ENCODE measurements around the gene ABL1.

The ABL1 gene

GRCh38 chr9:130854092-130854491 lies 19.0 kb downstream of the ABL1 start:
- no peak for DNase-seq

DNA sequence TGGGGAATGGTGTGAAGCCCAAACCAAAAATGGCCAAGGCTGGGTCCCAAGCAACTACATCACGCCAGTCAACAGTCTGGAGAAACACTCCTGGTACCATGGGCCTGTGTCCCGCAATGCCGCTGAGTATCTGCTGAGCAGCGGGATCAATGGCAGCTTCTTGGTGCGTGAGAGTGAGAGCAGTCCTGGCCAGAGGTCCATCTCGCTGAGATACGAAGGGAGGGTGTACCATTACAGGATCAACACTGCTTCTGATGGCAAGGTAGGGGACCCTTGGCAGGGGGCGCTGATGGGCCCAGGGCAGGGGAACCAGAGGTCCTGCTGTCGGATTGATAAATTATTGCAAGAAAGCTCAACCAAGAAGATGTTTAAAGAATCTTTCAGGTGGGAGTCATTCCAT lies 19.8 kb downstream of the ABL1 start:
- no peak for DNase-seq

DNA sequence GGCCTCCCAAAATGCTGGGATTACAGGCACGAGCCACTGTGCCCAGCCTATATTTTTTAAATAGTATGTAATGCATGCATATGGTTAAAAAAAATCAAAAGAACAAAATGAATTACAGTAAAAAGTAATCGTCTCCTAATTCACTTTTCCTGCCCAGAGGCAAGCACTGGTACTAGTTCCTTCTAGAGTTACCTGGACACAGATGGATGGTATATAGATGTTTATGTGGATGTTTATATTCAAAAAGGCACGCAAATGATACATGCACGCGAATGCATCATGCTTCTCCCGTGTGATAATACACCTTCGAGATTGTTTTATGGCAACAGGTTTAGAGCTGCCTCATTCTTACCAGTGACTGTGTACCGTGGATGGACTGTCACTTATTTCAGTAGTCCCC lies 21.4 kb downstream of the ABL1 start:
- no peak for DNase-seq

- DNase-seq, result no peak
These were observed 23.0 kb downstream of the ABL1 start for GRCh38 chr9:130857864-130858738.

- no peak for DNase-seq
These were observed 24.0 kb downstream of the ABL1 start for GRCh38 chr9:130858739-130859705.

DNA sequence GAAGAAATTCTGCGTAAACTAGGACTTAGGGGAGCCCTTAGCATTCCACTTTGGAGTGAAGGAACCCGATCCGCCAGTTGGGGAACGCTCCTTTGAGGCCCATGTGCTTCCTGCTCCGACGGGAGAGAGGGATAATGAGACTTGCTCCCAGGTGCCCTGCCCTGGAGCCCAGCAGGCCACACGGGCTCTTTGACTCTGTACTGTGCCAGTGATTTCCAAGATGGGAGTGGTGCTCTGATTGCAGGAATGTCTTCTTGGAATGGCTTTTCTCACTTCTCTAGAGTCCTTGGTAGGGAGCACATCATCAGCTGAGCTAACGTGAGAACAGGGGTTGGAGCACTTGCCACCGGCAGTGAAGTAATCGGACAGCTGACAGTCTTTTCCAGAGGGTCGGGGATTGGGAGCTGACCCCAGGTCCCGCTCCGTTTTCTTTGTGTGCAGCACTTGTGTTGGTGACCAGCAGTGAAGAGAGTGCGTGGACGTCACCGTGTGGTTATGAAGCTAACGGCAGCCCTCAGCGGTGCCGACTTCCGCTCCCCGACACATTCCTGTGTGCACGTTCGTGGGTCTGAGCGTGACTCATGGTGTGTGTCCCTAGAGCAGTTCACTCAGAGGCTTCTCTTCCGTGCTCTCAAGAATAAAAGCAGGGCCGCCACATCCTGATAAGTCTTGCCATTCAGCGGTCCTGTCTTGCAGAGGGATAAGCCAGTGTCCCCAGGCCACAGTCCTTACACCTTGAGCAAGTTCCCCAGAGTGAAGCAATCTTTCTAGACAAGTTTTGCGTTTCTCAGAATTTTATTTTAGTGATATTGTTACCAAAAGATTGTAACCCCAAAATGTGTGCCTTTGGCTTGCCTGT lies 25.6 kb downstream of the ABL1 start:
- DNase-seq, result no peak

GRCh38 chr9:130861372-130862180 lies 26.5 kb downstream of the ABL1 start:
- no peak for DNase-seq

DNA sequence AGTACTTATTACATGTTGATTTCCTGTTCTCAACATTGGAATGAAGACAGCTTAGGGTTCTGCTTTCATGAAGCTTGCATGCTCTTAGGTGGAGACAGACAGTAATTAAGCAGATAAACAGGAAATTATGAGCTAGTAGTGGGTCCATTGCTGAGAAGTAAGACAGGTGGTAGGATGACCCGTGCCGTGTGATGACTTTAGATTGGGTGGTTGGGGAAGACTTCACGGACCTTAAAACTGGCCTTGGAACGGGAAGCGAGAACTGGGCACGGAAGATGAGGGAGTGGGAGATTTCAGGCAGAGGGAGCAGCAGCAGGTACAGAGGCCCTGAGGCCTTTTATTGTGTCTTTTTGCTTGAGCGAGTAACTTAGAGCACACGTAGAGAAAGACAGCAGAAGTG lies 27.2 kb downstream of the ABL1 start:
- no peak for DNase-seq

DNA sequence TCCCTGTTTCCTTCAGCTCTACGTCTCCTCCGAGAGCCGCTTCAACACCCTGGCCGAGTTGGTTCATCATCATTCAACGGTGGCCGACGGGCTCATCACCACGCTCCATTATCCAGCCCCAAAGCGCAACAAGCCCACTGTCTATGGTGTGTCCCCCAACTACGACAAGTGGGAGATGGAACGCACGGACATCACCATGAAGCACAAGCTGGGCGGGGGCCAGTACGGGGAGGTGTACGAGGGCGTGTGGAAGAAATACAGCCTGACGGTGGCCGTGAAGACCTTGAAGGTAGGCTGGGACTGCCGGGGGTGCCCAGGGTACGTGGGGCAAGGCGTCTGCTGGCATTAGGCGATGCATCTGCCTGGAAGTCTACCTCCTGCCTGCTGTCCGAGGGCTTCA lies 27.7 kb downstream of the ABL1 start:
- DNase-seq, result no peak

DNA sequence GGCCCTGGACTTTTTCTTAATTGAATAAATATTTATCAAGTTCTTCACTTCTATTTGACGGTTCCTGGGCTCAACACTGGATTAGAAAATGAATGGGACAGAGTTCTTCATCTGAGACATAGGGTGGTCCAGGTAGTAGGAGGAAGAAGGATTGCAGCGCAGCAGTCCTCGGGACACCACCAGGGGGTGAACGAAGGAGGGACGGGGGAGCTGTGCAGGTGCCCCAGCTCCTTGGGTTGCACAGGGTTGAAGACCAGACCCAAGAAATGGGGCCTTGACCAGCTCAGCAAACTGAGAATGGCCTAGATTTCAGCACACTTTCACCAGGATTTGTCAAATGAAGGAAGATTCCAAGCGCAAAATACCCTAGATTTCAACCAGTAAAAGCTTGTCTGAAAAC lies 29.5 kb downstream of the ABL1 start:
- DNase-seq, result no peak

- DNase-seq, result no peak
These were observed 30.9 kb downstream of the ABL1 start for GRCh38 chr9:130865921-130866320.

GRCh38 chr9:130866474-130866965 lies 31.5 kb downstream of the ABL1 start:
- DNase-seq, result peak; percentile 63

- DNase-seq, result no peak
These were observed 32.5 kb downstream of the ABL1 start for GRCh38 chr9:130867556-130867955.

GRCh38 chr9:130868230-130868629 lies 33.2 kb downstream of the ABL1 start:
- DNase-seq, result no peak

GRCh38 chr9:130869250-130869649 lies 34.2 kb downstream of the ABL1 start:
- no peak for DNase-seq

DNA sequence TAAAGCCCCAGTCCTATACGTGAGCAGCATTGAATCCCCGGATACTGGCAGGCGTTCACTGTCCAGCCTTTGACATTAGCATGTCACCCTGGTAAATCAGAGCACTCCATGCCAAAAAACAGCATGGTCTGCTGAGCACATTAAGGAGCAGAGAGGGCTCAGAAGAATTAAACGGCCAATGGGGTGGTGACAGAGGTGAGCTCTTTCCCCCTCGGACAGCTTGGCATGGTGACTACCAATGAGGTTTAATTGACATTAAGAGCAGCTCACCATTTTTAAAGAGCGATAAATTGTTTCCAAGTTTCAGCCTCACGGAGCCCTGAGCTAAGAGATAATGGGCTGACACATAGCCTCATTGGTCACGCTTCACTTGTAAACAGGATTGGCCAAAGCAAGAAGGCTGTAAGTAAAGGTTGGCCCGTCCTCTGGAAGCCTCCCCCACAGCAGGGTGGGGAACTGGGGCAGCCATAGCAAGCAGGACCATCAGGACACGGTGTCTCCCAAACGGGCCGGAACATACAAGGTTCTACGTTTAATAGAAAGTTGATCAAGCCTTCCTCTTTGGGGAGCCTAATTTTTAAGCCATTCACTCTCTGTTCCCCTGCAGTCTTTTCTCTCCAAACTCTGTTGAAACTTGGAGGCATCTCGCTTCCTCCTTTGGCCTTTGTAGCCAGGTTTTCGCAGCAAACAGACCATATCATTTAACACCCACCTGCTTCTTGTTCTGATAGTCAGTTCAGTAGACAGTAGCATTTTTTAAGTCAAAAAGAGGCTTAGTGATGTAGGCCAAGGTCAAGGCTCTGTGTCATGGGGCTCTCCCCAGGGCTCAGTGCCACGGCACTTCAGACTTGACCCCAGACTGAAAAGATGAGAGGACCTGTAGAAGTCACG lies 35.7 kb downstream of the ABL1 start:
- DNase-seq, result no peak

DNA sequence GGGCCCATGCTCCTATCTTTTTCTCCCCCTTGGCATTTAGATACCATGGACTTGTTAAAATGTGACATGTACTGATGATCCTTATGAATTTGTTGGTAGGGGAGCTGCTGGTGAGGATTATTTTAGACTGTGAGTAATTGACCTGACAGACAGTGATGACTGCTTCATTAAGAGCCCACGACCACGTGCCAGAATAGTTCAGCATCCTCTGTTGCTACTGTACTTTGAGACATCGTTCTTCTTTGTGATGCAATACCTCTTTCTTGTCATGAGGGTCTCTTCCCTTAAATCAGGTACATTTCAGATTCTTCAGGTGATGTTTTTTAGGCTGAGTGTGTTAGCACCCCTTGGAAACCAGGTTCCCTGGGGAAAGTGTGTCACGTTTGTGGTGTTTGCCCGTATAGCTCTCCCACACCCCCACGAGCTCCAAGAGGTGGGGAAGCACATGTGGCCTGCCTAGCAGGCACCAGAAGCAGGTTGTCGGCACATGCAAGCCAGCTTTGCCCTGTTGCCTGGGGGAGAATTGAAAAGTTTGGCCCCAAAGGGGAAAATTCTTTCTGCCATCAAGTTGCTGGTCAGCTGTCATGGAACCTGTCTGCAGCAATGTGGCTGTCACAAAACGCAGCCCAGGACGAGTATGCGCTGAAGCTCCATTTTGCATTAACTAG lies 36.5 kb downstream of the ABL1 start:
- no peak for DNase-seq

DNA sequence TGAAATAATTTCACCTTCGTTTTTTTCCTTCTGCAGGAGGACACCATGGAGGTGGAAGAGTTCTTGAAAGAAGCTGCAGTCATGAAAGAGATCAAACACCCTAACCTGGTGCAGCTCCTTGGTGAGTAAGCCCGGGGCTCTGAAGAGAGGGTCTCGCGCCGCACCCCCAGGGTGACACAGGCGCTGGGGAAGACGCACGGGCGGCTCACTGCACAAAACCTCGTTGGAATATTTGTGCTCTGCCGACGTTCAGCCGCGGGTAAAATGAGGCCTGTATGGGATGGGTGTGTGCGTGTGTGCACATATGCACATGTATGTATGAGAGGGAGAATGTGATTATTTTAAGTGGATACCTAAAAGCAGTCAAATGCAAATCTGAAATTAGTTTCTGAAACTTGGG lies 37.0 kb downstream of the ABL1 start:
- DNase-seq, result no peak

- DNase-seq, result no peak
These were observed 37.5 kb downstream of the ABL1 start for GRCh38 chr9:130872508-130872907.

DNA sequence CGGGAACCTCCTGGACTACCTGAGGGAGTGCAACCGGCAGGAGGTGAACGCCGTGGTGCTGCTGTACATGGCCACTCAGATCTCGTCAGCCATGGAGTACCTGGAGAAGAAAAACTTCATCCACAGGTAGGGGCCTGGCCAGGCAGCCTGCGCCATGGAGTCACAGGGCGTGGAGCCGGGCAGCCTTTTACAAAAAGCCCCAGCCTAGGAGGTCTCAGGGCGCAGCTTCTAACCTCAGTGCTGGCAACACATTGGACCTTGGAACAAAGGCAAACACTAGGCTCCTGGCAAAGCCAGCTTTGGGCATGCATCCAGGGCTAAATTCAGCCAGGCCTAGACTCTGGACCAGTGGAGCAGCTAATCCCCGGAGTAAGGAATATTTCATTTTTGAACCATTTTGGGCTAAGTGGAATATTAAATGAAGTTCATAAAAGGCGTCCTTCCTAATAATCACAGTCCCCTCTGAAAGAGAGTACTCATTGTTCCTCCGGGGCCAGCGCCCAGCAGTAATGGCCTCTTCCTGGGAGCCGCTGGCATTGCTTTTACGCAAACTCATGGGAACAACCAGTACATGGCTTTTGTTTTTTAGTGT lies 38.0 kb downstream of the ABL1 start:
- no peak for DNase-seq
